ENCODE data around the gene FXYD5. TPM values are rescaled to one million over a fixed set of nuclear protein-coding genes. Genes with fewer than 3 reads are reported as not detected.

FXYD5 gene
- total and polyA plus RNA-seq, 8 donors: 10.3 to 118 (median 43.8) TPM

- Histone ChIP-seq H3K9me3 (peaks cover 14 to 51% (median 37%) of the 10 kb centered on the region in 4 donors), H3K4me3 (no peak overlapping the region), H3K36me3 (peaks cover 29 to 78% (median 70%) of the 10 kb centered on the region in 4 donors), H3K27ac (no peak overlapping the region), H3K4me1 (peaks cover 0 to 7% (median 0%) of the 10 kb centered on the region in 4 donors), H3K27me3 (no peaks in the 10 kb centered on the region)
- DNase-seq: no peak
- TF ChIP-seq EP300 (IDR thresholded peaks at IDR 0.05) (no peak), POLR2AphosphoS5 (IDR thresholded peaks at IDR 0.05) (no peak), POLR2A (IDR thresholded peaks at IDR 0.05) (no peak), CTCF (IDR thresholded peaks at IDR 0.05) (no peak)
- intact Hi-C loops (cut with DNase I; ENCODE audit: low total_unique reads): no loop called here
- 90 to 98% (median 97%) methylated on average over 7 of the region's 7 CpGs for WGBS, 5 donors
These were observed 11.8 kb downstream of the FXYD5 start for GRCh38 chr19:35166100-35167063.

GRCh38 chr19:35167251-35168119, 12.9 kb downstream of the FXYD5 start:
- DNase-seq: no peak
- H3K4me1 ChIP-seq: peaks cover 0 to 17% (median 3%) of the 10 kb centered on the region in 4 donors
- H3K36me3 ChIP-seq: peaks cover 25 to 67% (median 59%) of the 10 kb centered on the region in 4 donors
- H3K27ac ChIP-seq: peak overlapping the region in 1 of 5 donors; percentile 27
- intact Hi-C loops (cut with DNase I; ENCODE audit: low total_unique reads): no loop called here
- no peaks in the 10 kb centered on the region for H3K27me3 ChIP-seq
- no peak overlapping the region for H3K4me3 ChIP-seq
- peaks cover 14 to 44% (median 31%) of the 10 kb centered on the region in 4 donors for H3K9me3 ChIP-seq
- 79 to 86% (median 82%) methylated on average over 5 of the region's 5 CpGs for whole genome bisulfite sequencing, 5 donors
- no peak for TF ChIP-seq CTCF (IDR thresholded peaks at IDR 0.05)
- TF ChIP-seq POLR2A (IDR thresholded peaks at IDR 0.05): no peak
- no peak for TF ChIP-seq POLR2AphosphoS5 (IDR thresholded peaks at IDR 0.05)
- no peak for TF ChIP-seq EP300 (IDR thresholded peaks at IDR 0.05)

GRCh38 chr19:35168196-35168595, 13.7 kb downstream of the FXYD5 start:
- intact Hi-C loops (cut with DNase I; ENCODE audit: low total_unique reads): no loop called here
- no peak for DNase-seq
- H3K9me3 ChIP-seq: peaks cover 14 to 38% (median 29%) of the 10 kb centered on the region in 4 donors
- peaks cover 23 to 60% (median 52%) of the 10 kb centered on the region in 4 donors for H3K36me3 ChIP-seq
- 73 to 79% (median 79%) methylated on average over 3 of the region's 3 CpGs for WGBS, 5 donors
- H3K27ac ChIP-seq: no peak overlapping the region
- TF ChIP-seq POLR2AphosphoS5 (IDR thresholded peaks at IDR 0.05) (no peak), EP300 (IDR thresholded peaks at IDR 0.05) (no peak), CTCF (IDR thresholded peaks at IDR 0.05) (no peak), POLR2A (IDR thresholded peaks at IDR 0.05) (no peak)
- peaks cover 0 to 24% (median 5%) of the 10 kb centered on the region in 4 donors for H3K4me1 ChIP-seq
- H3K27me3 ChIP-seq: no peaks in the 10 kb centered on the region
- no peak overlapping the region for H3K4me3 ChIP-seq

Measured in stomach (tissue), 9 donors.